ENCODE results near the gene GPATCH2.
"Not testable (repeated sequence)": the region's sequence is repeated elsewhere in the genome, so short reads cannot be mapped to it uniquely, and the experiment has no call there.

GPATCH2 gene

GRCh38 chr1:217393896-217394295 lies 237.0 kb downstream of the GPATCH2 start:
- DNase-seq (ENCODE audit: low spot score in 2 of 2) (no peak), ATAC-seq (no peak)
- H3K36me3 Mint-ChIP-seq: no peaks in the 10 kb centered on the region
- H3K4me1 Mint-ChIP-seq: no peaks in the 10 kb centered on the region
- H3K4me3 Mint-ChIP-seq: no peak overlapping the region
- peaks cover 2% of the 10 kb centered on the region for H3K9me3 Mint-ChIP-seq
- H3K27ac Mint-ChIP-seq: no peak overlapping the region

- Mint-ChIP-seq H3K27ac (no peak overlapping the region), H3K9me3 (peaks cover 2% of the 10 kb centered on the region), H3K4me1 (no peaks in the 10 kb centered on the region), H3K36me3 (no peaks in the 10 kb centered on the region), H3K4me3 (no peak overlapping the region)
- no peak for ATAC-seq
- no peak for DNase-seq (ENCODE audit: low spot score in 2 of 2)
Measured at GRCh38 chr1:217392441-217392840, 238.4 kb downstream of the GPATCH2 start.

- no peak for ATAC-seq
- peaks cover 4% of the 10 kb centered on the region for H3K9me3 Mint-ChIP-seq
- H3K4me1 Mint-ChIP-seq: no peaks in the 10 kb centered on the region
- no peak for DNase-seq (ENCODE audit: low spot score in 2 of 2)
- no peaks in the 10 kb centered on the region for H3K36me3 Mint-ChIP-seq
- no peak overlapping the region for H3K27ac Mint-ChIP-seq
- H3K4me3 Mint-ChIP-seq: no peak overlapping the region
Measured at GRCh38 chr1:217389895-217390294, 241.0 kb downstream of the GPATCH2 start.

GRCh38 chr1:217388522-217389065 lies 242.3 kb downstream of the GPATCH2 start:
- no peak overlapping the region for H3K4me3 Mint-ChIP-seq
- peaks cover 3% of the 10 kb centered on the region for H3K9me3 Mint-ChIP-seq
- H3K27ac Mint-ChIP-seq: no peak overlapping the region
- H3K36me3 Mint-ChIP-seq: no peaks in the 10 kb centered on the region
- no peaks in the 10 kb centered on the region for H3K4me1 Mint-ChIP-seq
- ATAC-seq (no peak), DNase-seq (ENCODE audit: low spot score in 2 of 2) (no peak)

- H3K4me3 Mint-ChIP-seq, ATAC-seq, H3K4me1 Mint-ChIP-seq: not testable (repeated sequence)
Measured at GRCh38 chr1:217381773-217382172, 249.1 kb downstream of the GPATCH2 start.

GRCh38 chr1:217379804-217380203 lies 251.1 kb downstream of the GPATCH2 start:
- H3K4me3 Mint-ChIP-seq; H3K36me3 Mint-ChIP-seq; DNase-seq (ENCODE audit: low spot score in 2 of 2); ATAC-seq; H3K27ac Mint-ChIP-seq; H3K4me1 Mint-ChIP-seq: not testable (repeated sequence)
- peaks cover 14% of the 10 kb centered on the region for H3K9me3 Mint-ChIP-seq

More at GRCh38 chr1:217381773-217382172, 249.1 kb downstream of the GPATCH2 start:
- not testable (repeated sequence) for H3K36me3 Mint-ChIP-seq; H3K27ac Mint-ChIP-seq; DNase-seq (ENCODE audit: low spot score in 2 of 2)
- H3K9me3 Mint-ChIP-seq: peaks cover 16% of the 10 kb centered on the region

- DNase-seq (ENCODE audit: low spot score in 2 of 2) (no peak), ATAC-seq (no peak)
- no peaks in the 10 kb centered on the region for H3K36me3 Mint-ChIP-seq
- no peaks in the 10 kb centered on the region for H3K4me1 Mint-ChIP-seq
- no peak overlapping the region for H3K4me3 Mint-ChIP-seq
- H3K27ac Mint-ChIP-seq: no peak overlapping the region
- H3K9me3 Mint-ChIP-seq: peaks cover 14% of the 10 kb centered on the region
Measured at GRCh38 chr1:217379336-217379735, 251.6 kb downstream of the GPATCH2 start.
